Measurements from ENCODE around the gene SENP7.
"Not testable (repeated sequence)": the region's sequence is repeated elsewhere in the genome, so short reads cannot be mapped to it uniquely, and the experiment has no call there.

Gene SENP7, protein sequence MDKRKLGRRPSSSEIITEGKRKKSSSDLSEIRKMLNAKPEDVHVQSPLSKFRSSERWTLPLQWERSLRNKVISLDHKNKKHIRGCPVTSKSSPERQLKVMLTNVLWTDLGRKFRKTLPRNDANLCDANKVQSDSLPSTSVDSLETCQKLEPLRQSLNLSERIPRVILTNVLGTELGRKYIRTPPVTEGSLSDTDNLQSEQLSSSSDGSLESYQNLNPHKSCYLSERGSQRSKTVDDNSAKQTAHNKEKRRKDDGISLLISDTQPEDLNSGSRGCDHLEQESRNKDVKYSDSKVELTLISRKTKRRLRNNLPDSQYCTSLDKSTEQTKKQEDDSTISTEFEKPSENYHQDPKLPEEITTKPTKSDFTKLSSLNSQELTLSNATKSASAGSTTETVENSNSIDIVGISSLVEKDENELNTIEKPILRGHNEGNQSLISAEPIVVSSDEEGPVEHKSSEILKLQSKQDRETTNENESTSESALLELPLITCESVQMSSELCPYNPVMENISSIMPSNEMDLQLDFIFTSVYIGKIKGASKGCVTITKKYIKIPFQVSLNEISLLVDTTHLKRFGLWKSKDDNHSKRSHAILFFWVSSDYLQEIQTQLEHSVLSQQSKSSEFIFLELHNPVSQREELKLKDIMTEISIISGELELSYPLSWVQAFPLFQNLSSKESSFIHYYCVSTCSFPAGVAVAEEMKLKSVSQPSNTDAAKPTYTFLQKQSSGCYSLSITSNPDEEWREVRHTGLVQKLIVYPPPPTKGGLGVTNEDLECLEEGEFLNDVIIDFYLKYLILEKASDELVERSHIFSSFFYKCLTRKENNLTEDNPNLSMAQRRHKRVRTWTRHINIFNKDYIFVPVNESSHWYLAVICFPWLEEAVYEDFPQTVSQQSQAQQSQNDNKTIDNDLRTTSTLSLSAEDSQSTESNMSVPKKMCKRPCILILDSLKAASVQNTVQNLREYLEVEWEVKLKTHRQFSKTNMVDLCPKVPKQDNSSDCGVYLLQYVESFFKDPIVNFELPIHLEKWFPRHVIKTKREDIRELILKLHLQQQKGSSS

DNA sequence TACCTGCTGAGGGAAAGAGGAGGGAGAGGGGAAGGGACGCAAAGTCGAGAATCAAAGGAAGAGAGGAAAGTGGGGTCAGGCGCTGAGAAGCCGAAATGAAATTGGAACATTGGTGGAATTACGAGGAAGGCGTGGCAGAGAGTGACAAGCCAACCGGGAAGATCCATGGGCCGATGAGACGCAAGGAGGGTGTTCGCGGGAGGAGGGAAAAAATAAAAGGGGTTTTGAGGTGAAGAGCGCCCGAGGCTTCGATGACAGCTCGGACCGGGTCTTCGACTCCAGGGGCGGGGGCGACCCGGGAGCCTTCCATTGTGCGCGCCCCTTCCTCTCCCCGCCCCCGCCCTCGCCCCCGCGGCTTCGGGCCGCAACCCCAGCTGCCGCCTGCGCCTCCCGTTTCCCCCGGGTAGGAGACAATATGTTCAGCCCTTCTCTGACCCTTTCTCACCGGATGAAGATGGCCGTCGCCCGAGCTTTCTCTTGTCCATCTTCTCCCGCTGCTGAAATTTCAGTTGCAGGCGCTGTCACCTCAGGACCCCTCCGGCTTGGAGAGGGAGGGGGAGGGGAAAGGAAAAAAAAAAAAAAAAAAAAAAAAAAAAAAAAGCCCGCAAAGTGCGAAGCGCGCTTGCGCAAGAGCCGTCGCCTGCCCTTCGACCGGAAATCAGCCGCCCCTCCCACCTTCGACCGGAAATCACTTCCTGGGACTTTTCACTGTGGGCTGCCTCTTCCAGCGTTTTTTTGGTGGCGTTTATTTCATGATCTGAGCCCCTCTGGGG is at the start of gene SENP7:
SENP7 (minus strand) TSS at position 567 of the 773 bp plus-strand sequence; CDS start at position 485, 82 bp downstream.
- no peaks in the 10 kb centered on the region for H3K9me3 ChIP-seq (ENCODE audit: insufficient read depth, low read length)
- no peaks in the 10 kb centered on the region for H3K36me3 ChIP-seq (ENCODE audit: insufficient read depth, insufficient read length, low read length)
- H3K27me3 ChIP-seq (ENCODE audit: insufficient read depth, insufficient read length): no peaks in the 10 kb centered on the region
- H3K4me1 ChIP-seq (ENCODE audit: insufficient read depth, insufficient read length): no peaks in the 10 kb centered on the region
- TF ChIP-seq YY1 (IDR thresholded peaks at IDR 0.05; ENCODE audit: insufficient read depth, insufficient read length): no peak
- TF ChIP-seq ZNF274 (IDR thresholded peaks at IDR 0.05; ENCODE audit: low read depth, low read length): no peak
- no peak for TF ChIP-seq SUZ12 (IDR thresholded peaks at IDR 0.05; ENCODE audit: extremely low read depth, insufficient read depth, insufficient read length)
- peak; percentile 70 for DNase-seq (ENCODE audit: low read depth, low spot score)
- H3K4me3 ChIP-seq (ENCODE audit: insufficient read length, low read depth): peak within 1 kb of the TSS; percentile 72
- peak within 1 kb of the TSS; percentile 80 for H3K9ac ChIP-seq (ENCODE audit: insufficient read length, low read depth)

DNA sequence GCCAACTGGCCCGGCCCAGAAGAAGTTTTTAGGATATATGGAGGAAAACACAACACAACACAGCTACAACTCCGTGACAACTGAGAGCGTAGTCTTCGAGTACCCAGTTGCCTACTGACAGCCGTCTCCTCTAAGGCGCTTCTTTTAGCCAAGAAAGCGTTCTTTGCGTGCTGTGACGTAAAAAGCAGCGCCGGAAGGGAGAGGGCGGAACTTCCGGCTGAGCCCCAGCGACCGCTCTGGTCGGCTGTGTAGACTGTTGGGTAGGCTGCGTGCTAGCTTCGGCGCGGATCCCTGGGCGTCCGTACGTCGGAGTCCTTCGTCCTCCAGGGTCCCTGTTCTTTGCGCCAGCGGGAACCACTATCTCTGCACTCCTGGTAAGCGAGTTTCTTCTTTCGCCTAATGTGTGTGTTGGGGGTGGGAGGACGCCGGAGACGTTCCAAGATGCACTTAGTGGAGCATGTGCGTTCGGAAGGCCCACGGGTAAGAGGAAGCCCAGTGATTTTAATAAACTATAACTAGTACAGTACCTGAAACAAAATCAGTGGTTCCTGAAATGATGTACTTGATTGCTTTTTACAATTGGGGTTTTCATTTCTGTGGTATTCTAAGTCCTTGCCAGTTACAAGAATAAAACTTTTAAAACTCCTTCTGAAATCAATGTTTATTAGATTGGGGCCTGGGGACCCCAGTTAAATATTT is 48.8 kb upstream of the SENP7 start, which contains the start of gene TRMT10C:
TRMT10C (plus strand) TSS at position 239 of the 699 bp plus-strand sequence. CDS start 2,914 bp downstream, outside the sequence.
- no peaks in the 10 kb centered on the region for H3K27me3 ChIP-seq (ENCODE audit: insufficient read depth, insufficient read length)
- no peaks in the 10 kb centered on the region for H3K4me1 ChIP-seq (ENCODE audit: insufficient read depth, insufficient read length)
- peak within 1 kb of the TSS; percentile 96 for H3K4me3 ChIP-seq (ENCODE audit: insufficient read length, low read depth)
- peak within 1 kb of the TSS; percentile 99 for H3K9ac ChIP-seq (ENCODE audit: insufficient read length, low read depth)
- no peak for TF ChIP-seq ZNF274 (IDR thresholded peaks at IDR 0.05; ENCODE audit: low read depth, low read length)
- TF ChIP-seq YY1 (IDR thresholded peaks at IDR 0.05; ENCODE audit: insufficient read depth, insufficient read length): no peak
- no peak for TF ChIP-seq SUZ12 (IDR thresholded peaks at IDR 0.05; ENCODE audit: extremely low read depth, insufficient read depth, insufficient read length)
- peaks cover 39% of the 10 kb centered on the region for H3K36me3 ChIP-seq (ENCODE audit: insufficient read depth, insufficient read length, low read length)
- H3K9me3 ChIP-seq (ENCODE audit: insufficient read depth, low read length): no peaks in the 10 kb centered on the region
- DNase-seq (ENCODE audit: low read depth, low spot score): peak; percentile 90

DNA sequence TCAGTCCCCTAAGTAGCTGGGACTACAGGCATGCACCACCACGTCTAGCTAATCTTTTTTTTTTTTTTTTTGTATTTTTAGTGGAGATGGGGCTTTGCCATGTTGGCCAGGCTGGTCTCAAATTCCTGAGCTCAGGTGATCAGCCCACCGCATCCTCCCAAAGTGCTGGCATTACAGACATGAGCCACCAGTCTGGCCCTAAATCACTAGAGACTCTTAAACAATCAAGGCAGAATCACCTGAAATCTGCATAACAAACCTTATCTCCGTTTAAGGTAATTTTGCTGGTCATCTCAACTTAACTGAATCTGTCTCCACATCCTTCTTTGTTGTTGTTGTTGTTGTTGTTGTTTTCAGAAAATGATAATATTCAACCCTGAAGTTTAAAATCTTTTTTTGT is 43.1 kb upstream of the SENP7 start:
- no peaks in the 10 kb centered on the region for H3K36me3 ChIP-seq (ENCODE audit: insufficient read depth, insufficient read length, low read length)

DNA sequence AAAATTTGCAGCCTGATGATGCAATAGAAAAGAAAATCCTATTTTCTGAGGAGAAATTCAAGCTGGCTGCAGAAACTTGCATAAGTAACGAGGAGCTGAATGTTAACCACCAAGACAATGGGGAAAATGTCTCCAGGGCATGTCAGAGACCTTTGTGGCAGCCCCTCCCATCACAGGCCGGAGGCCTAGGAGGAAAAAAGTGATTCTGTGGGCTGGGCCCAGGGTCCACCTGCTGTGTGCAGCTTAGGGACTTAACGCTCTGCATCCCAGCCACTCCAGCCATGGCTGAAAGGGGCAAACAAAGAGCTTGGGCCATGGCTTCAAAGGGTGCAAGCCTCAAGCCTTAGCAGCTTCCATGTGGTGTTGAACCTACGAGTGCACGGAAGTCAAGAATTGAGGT is 40.4 kb upstream of the SENP7 start:
- H3K9ac ChIP-seq (ENCODE audit: insufficient read length, low read depth); H3K4me1 ChIP-seq (ENCODE audit: insufficient read depth, insufficient read length); H3K36me3 ChIP-seq (ENCODE audit: insufficient read depth, insufficient read length, low read length); H3K4me3 ChIP-seq (ENCODE audit: insufficient read length, low read depth); H3K27me3 ChIP-seq (ENCODE audit: insufficient read depth, insufficient read length): not testable (repeated sequence)
- peaks cover 45% of the 10 kb centered on the region; the same call in 1 of the 2 replicates for H3K9me3 ChIP-seq (ENCODE audit: insufficient read depth, low read length)
- DNase-seq (ENCODE audit: low read depth, low spot score): peak; percentile 69

More for the DNA sequence above, 43.1 kb upstream of the SENP7 start:
- TF ChIP-seq ZNF274 (IDR thresholded peaks at IDR 0.05; ENCODE audit: low read depth, low read length) (no peak), YY1 (IDR thresholded peaks at IDR 0.05; ENCODE audit: insufficient read depth, insufficient read length) (no peak)
- Histone ChIP-seq H3K9me3 (ENCODE audit: insufficient read depth, low read length) (peaks cover 34% of the 10 kb centered on the region; the same call in 1 of the 2 replicates), H3K9ac (ENCODE audit: insufficient read length, low read depth) (no peak overlapping the region), H3K4me3 (ENCODE audit: insufficient read length, low read depth) (no peak overlapping the region), H3K27me3 (ENCODE audit: insufficient read depth, insufficient read length) (no peaks in the 10 kb centered on the region), H3K4me1 (ENCODE audit: insufficient read depth, insufficient read length) (no peaks in the 10 kb centered on the region)
- no peak for DNase-seq (ENCODE audit: low read depth, low spot score)

DNA sequence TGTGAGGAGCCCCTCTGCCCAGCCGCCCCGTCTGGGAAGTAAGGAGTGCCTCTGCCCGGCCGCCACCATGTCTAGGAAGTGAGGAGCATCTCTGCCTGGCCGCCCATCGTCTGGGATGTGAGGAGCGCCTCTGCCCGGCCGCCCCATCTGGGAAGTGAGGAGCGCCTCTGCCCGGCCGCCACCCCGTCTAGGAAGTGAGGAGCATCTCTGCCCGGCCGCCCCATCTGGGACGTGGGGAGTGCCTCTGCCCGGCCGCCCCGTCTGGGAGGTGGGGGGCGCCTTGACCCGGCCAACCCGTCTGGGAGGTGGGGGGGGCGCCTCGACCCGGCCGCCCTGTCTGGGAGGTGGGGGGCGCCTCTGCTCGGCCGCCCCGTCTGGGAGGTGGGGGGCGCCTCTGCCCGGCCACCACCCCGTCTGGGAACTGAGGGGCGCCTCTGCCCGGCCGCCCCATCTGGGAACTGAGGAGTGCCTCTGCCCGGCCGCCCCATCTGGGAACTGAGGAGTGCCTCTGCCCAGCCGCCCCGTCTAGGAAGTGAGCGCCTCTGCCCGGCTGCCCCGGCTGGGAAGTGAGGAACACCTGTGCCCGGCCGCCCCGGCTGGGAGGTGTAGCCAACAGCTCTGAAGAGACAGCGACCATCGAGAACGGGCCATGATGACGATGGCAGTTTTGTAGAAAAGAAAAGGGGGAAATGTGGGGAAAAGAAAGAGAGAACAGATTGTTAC is 38.5 kb upstream of the SENP7 start:
- not testable (repeated sequence) for H3K9ac ChIP-seq (ENCODE audit: insufficient read length, low read depth)

DNA sequence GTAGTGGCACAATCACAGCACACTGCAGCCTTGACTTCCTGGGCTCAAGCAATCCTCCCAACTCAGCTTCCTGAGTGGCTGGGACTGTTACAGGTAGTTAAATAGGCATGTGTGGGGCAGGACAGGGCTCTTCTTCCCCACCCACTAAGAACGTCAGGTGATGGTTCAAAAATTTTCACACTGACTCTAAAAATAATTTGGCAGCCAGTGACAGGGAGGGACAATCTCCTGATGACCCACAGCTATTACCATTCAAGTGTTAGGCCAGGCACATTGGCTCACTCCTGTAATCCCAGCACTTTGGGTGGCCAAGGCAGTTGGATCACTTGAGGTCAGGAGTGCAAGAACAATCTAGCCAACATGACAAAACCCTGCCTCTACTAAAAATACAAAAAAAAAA is 36.5 kb upstream of the SENP7 start:
- Histone ChIP-seq H3K9ac (ENCODE audit: insufficient read length, low read depth) (no peak overlapping the region), H3K36me3 (ENCODE audit: insufficient read depth, insufficient read length, low read length) (no peaks in the 10 kb centered on the region), H3K27me3 (ENCODE audit: insufficient read depth, insufficient read length) (no peaks in the 10 kb centered on the region), H3K4me3 (ENCODE audit: insufficient read length, low read depth) (no peak overlapping the region), H3K9me3 (ENCODE audit: insufficient read depth, low read length) (peaks cover 43% of the 10 kb centered on the region; the same call in 1 of the 2 replicates), H3K4me1 (ENCODE audit: insufficient read depth, insufficient read length) (no peaks in the 10 kb centered on the region)
- no peak for TF ChIP-seq YY1 (IDR thresholded peaks at IDR 0.05; ENCODE audit: insufficient read depth, insufficient read length)
- no peak for TF ChIP-seq ZNF274 (IDR thresholded peaks at IDR 0.05; ENCODE audit: low read depth, low read length)
- TF ChIP-seq SUZ12 (IDR thresholded peaks at IDR 0.05; ENCODE audit: extremely low read depth, insufficient read depth, insufficient read length): no peak
- DNase-seq (ENCODE audit: low read depth, low spot score): no peak

More for the DNA sequence above, 38.5 kb upstream of the SENP7 start:
- not testable (repeated sequence) for DNase-seq (ENCODE audit: low read depth, low spot score); H3K4me3 ChIP-seq (ENCODE audit: insufficient read length, low read depth); H3K27me3 ChIP-seq (ENCODE audit: insufficient read depth, insufficient read length); H3K4me1 ChIP-seq (ENCODE audit: insufficient read depth, insufficient read length); H3K36me3 ChIP-seq (ENCODE audit: insufficient read depth, insufficient read length, low read length)
- peaks cover 45% of the 10 kb centered on the region; the same call in 1 of the 2 replicates for H3K9me3 ChIP-seq (ENCODE audit: insufficient read depth, low read length)
